Type B pancreatic cell (in vitro differentiated cells): ENCODE measurements around the gene ABAT. TPM values are rescaled to one million over a fixed set of nuclear protein-coding genes. Genes with fewer than 3 reads are reported as not detected.

ENCODE experiments used
- DNase-seq: peaks from one replicate; pipeline ENCODE4 v3.0.0; 2021; ENCODE audit warnings: mixed read lengths; ENCODE audit not compliant: unreplicated experiment; ENCODE audit errors: extremely low spot score
- H3K27ac Mint-ChIP-seq: 2 replicates; pipeline ENCODE4 v1.8.0; 2021; ENCODE audit warnings: mild to moderate bottlenecking, mixed read lengths
- H3K27me3 Mint-ChIP-seq: 2 replicates; pipeline ENCODE4 v1.8.0; 2021; ENCODE audit warnings: mixed read lengths
- H3K36me3 Mint-ChIP-seq: 2 replicates; pipeline ENCODE4 v1.8.0; 2021; ENCODE audit warnings: mixed read lengths
- H3K4me1 Mint-ChIP-seq: one replicate; pipeline ENCODE4 v1.8.0; 2021; ENCODE audit warnings: mixed read lengths; ENCODE audit not compliant: unreplicated experiment
- H3K4me3 Mint-ChIP-seq: 2 replicates; pipeline ENCODE4 v1.8.0; 2021; ENCODE audit warnings: mild to moderate bottlenecking, mixed read lengths
- H3K9me3 Mint-ChIP-seq: 2 replicates; pipeline ENCODE4 v1.8.0; 2021; ENCODE audit warnings: mixed read lengths
- CTCF ChIP-seq: fragments of 200-600 bp; sonication (generic); conservative IDR thresholded peaks from 2 replicates; pipeline ENCODE4 v1.5.0; 2021; ENCODE audit warnings: antibody characterized with exemption, mild to moderate bottlenecking
- total RNA-seq: library from RNA; stranded (reverse); gene quantifications from 2 replicates; pipeline ENCODE4 v1.2.1, GENCODE V29; 2021; ENCODE audit warnings: low replicate concordance

Gene ABAT
- total RNA-seq, 1 donor from 2014 or later, result 32.1 TPM

GRCh38 chr16:8763899-8764298 is 89.5 kb downstream of the ABAT start:
- no peaks in the 10 kb centered on the region for H3K27me3 Mint-ChIP-seq
- no peaks in the 10 kb centered on the region for H3K4me1 Mint-ChIP-seq
- H3K9me3 Mint-ChIP-seq, result no peaks in the 10 kb centered on the region
- TF ChIP-seq CTCF, result no peak
- no peak overlapping the region for H3K27ac Mint-ChIP-seq
- DNase-seq, result no peak
- peaks cover 11% of the 10 kb centered on the region for H3K36me3 Mint-ChIP-seq
- H3K4me3 Mint-ChIP-seq, result no peak overlapping the region

DNA sequence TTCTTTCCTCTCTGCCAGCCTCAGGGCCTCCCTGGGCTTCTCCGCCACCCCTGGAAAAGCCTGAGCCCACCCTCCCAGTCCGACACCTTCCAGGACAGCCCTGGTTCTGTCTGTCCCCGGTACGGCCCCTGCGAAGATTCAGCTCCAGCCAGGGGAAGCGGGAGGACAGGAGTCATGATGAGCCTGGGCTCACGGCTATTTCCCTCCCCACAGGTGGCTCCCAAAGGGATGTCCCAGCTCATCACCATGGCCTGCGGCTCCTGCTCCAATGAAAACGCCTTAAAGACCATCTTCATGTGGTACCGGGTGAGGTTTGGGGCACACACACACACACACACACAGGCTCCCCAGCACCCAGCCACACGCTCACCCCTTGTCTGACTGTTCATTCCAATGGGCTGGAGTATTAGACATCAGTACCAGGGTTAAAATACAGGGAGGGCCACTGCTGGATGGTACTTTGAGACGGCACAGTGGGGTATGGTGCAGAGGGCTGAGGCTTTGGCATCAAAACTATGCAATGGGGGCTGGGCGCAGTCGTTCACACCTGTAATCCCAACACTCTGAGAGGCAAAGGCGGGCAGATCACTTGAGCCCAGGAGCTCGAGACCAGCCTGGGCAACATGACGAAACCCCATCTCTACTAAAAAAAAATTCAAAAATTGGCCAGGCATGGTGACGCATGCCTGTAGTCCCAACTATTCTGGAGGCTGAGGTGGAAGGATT is 90.3 kb downstream of the ABAT start:
- no peak for DNase-seq
- Mint-ChIP-seq H3K36me3 (peaks cover 13% of the 10 kb centered on the region), H3K4me1 (no peaks in the 10 kb centered on the region), H3K27ac (no peak overlapping the region), H3K4me3 (no peak overlapping the region), H3K27me3 (no peaks in the 10 kb centered on the region), H3K9me3 (no peaks in the 10 kb centered on the region)
- no peak for TF ChIP-seq CTCF

DNA sequence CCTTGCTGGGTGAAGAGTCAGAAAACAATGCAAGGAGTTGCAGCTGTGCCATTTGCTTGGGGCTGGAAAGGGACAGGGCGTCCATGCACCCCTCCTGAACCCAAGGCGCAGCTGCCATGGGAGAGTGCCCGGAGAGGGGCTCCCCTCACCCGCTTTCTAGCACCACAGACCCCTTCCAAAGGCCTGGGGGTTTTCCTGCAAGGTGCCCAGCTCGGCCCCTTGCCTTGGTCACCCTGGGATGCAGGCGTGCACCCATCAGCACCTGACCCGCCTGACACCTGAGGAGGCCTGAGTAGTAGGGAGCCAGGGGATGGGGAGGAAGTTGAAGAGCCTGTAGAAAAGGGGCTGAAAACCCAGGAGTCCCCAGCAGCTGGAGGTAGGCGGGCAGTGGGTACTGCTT is 92.8 kb downstream of the ABAT start:
- no peak for TF ChIP-seq CTCF
- H3K27ac Mint-ChIP-seq, result no peak overlapping the region
- DNase-seq, result no peak
- H3K36me3 Mint-ChIP-seq, result peaks cover 11% of the 10 kb centered on the region
- no peaks in the 10 kb centered on the region for H3K27me3 Mint-ChIP-seq
- no peaks in the 10 kb centered on the region for H3K4me1 Mint-ChIP-seq
- no peaks in the 10 kb centered on the region for H3K9me3 Mint-ChIP-seq
- H3K4me3 Mint-ChIP-seq, result no peak overlapping the region

- H3K27me3 Mint-ChIP-seq, result no peaks in the 10 kb centered on the region
- no peak for DNase-seq
- H3K36me3 Mint-ChIP-seq, result peaks cover 11% of the 10 kb centered on the region
- H3K4me3 Mint-ChIP-seq, result no peak overlapping the region
- no peaks in the 10 kb centered on the region for H3K9me3 Mint-ChIP-seq
- TF ChIP-seq CTCF, result no peak
- no peak overlapping the region for H3K27ac Mint-ChIP-seq
- no peaks in the 10 kb centered on the region for H3K4me1 Mint-ChIP-seq
Measured at GRCh38 chr16:8768283-8768682, 93.9 kb downstream of the ABAT start.

GRCh38 chr16:8768692-8769091 is 94.3 kb downstream of the ABAT start:
- Mint-ChIP-seq H3K27ac (no peak overlapping the region), H3K9me3 (no peaks in the 10 kb centered on the region), H3K27me3 (no peaks in the 10 kb centered on the region), H3K36me3 (peaks cover 14% of the 10 kb centered on the region), H3K4me3 (no peak overlapping the region), H3K4me1 (no peaks in the 10 kb centered on the region)
- DNase-seq, result no peak
- TF ChIP-seq CTCF, result no peak

DNA sequence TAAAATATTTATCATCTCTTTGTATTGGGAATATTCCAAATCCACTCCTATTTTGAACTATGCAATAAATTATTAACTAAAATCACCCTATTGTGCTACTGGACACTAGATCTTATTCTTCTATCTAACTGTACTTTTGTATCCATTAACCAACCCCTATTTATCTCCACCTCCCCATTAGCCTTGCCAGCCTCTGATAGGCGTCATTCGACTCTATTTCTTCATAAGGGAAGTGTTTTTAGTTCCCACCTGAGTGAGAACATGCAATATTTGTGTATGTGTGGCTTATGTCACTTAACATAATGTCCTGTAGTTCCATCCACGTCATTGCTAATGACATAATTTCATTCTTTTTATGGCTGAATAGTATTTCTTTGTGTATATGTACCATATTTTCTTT is 99.1 kb downstream of the ABAT start:
- Mint-ChIP-seq H3K36me3 (peaks cover 22% of the 10 kb centered on the region), H3K9me3 (no peaks in the 10 kb centered on the region), H3K27me3 (no peaks in the 10 kb centered on the region), H3K4me1 (no peaks in the 10 kb centered on the region), H3K4me3 (no peak overlapping the region), H3K27ac (no peak overlapping the region)
- no peak for TF ChIP-seq CTCF
- DNase-seq, result no peak
